SK-N-SH (cell line): Measurements from ENCODE around the gene DNASE1L2. TPM values are rescaled to one million over a fixed set of nuclear protein-coding genes. Genes with fewer than 3 reads are reported as not detected.

ENCODE experiments used
- CTCF ChIA-PET: fragments of 300-600, 350-600 bp; formaldehyde crosslinking; extraction: SDS; loops from one replicate; lab custom pipeline; 2021; lab: Yijun Ruan, JAX
- POLR2A ChIA-PET: fragments of 350-600 bp; sonication (Branson Sonifier 250); formaldehyde crosslinking; extraction: SDS; loops from one replicate; lab custom pipeline; 2020; ENCODE audit warnings: antibody characterized with exemption, inconsistent platforms; lab: Yijun Ruan, JAX
- DNase-seq: peaks from one replicate; pipeline ENCODE4 v3.0.0; 2012
- H2AFZ ChIP-seq: fragments of 200-600 bp; sonication (generic); 2 replicates; pipeline ENCODE4 v1.8.1; 2016; ENCODE audit warnings: antibody characterized with exemption, mild to moderate bottlenecking, low read depth
- H3F3A ChIP-seq: fragments of 200-600 bp; sonication (generic); replicated peaks from 2 replicates; pipeline ENCODE3; 2016; ENCODE audit warnings: antibody characterized with exemption, mild to moderate bottlenecking; ENCODE audit not compliant: insufficient read depth
- H3K27ac ChIP-seq, 2 experiments: fragments of 200-500 bp in 1 of 2; fragments of 200-600 bp in 1 of 2; sonication (Bioruptor generic) in 1 of 2; sonication (generic), shearing (Covaris generic) in 1 of 2; 2 replicates each; pipeline versions ENCODE4 v1.5.1 to v1.6.1; 2014 to 2016; ENCODE audit warnings: low read depth in 2 of 2, inconsistent platforms in 1 of 2, low read length in 1 of 2, mild to moderate bottlenecking in 1 of 2, mixed read lengths in 1 of 2
- H3K27me3 ChIP-seq: fragments of 200-600 bp; sonication (generic), shearing (Covaris generic); 2 replicates; pipeline ENCODE4 v1.6.1; 2016; ENCODE audit warnings: mixed run types; ENCODE audit not compliant: insufficient read depth
- H3K36me3 ChIP-seq, 2 experiments: fragments of 200-500 bp in 1 of 2; fragments of 200-600 bp in 1 of 2; sonication (Bioruptor generic) in 1 of 2; sonication (generic) in 1 of 2; replicated peaks in 1 of 2; 2 replicates each; pipeline versions ENCODE3 to v1.5.1; 2014 to 2016; ENCODE audit warnings: low read length in 1 of 2, mild to moderate bottlenecking in 1 of 2; ENCODE audit not compliant: insufficient read depth in 2 of 2, control insufficient read depth in 1 of 2
- H3K4me1 ChIP-seq, 2 experiments: fragments of 200-500 bp in 1 of 2; fragments of 200-600 bp in 1 of 2; sonication (Bioruptor generic) in 1 of 2; sonication (generic), shearing (Covaris generic) in 1 of 2; 2 replicates each; pipeline versions ENCODE4 v1.5.1 to v1.6.1; 2014 to 2016; ENCODE audit warnings: low read depth in 1 of 2, low read length in 1 of 2, mixed run types in 1 of 2; ENCODE audit not compliant: insufficient read depth in 2 of 2, control insufficient read depth in 1 of 2
- H3K4me2 ChIP-seq: fragments of 200-600 bp; sonication (generic), shearing (Covaris generic); 2 replicates; pipeline ENCODE4 v1.6.1; 2017; ENCODE audit warnings: mixed run types
- H3K4me3 ChIP-seq, 2 experiments: fragments of 200-500 bp in 1 of 2; fragments of 200-600 bp in 1 of 2; sonication (Bioruptor generic) in 1 of 2; sonication (generic), shearing (Covaris generic) in 1 of 2; 2 replicates each; pipeline versions ENCODE4 v1.5.1 to v1.8.1; 2014 to 2016; ENCODE audit warnings: low read depth in 2 of 2, inconsistent platforms in 1 of 2, low read length in 1 of 2, mild to moderate bottlenecking in 1 of 2, mixed read lengths in 1 of 2, moderate library complexity in 1 of 2
- H3K79me2 ChIP-seq: fragments of 200-600 bp; sonication (generic); 2 replicates; pipeline ENCODE4 v1.8.1; 2017; ENCODE audit warnings: mild to moderate bottlenecking; ENCODE audit not compliant: insufficient read depth
- H3K9ac ChIP-seq: fragments of 200-600 bp; sonication (generic); 2 replicates; pipeline ENCODE4 v1.6.1; 2017; ENCODE audit warnings: mixed run types
- H3K9me2 ChIP-seq: fragments of 200-600 bp; sonication (generic); 2 replicates; pipeline ENCODE4 v1.6.1; 2017; ENCODE audit warnings: mixed run types
- H3K9me3 ChIP-seq: fragments of 200-600 bp; sonication (generic); 2 replicates; pipeline ENCODE4 v1.6.1; 2017; ENCODE audit warnings: mixed run types, mild to moderate bottlenecking, moderate library complexity
- H4K20me1 ChIP-seq: fragments of 200-600 bp; sonication (generic); 2 replicates; pipeline ENCODE4 v1.6.1; 2017; ENCODE audit warnings: mild to moderate bottlenecking, mixed run types; ENCODE audit not compliant: insufficient read depth
- CHD2 ChIP-seq: fragments of 150-350 bp; IDR thresholded peaks from 2 replicates; pipeline ENCODE4 v1.6.1; 2018; ENCODE audit warnings: low read length; ENCODE audit not compliant: partially characterized antibody
- FOSL2 ChIP-seq: IDR thresholded peaks from 2 replicates; pipeline ENCODE4 v1.4.0; 2012; ENCODE audit warnings: low read depth, mild to moderate bottlenecking, moderate library complexity, borderline replicate concordance
- FOXM1 ChIP-seq: IDR thresholded peaks from 2 replicates; pipeline ENCODE4 v1.4.0; 2012; ENCODE audit warnings: low read depth, mild to moderate bottlenecking
- GATA2 ChIP-seq: sonication (generic); formaldehyde crosslinking; IDR thresholded peaks from 2 replicates; pipeline ENCODE4 v1.5.0; 2020; ENCODE audit warnings: mild to moderate bottlenecking, missing genetic modification reagents
- JUND ChIP-seq: IDR thresholded peaks from 2 replicates; pipeline ENCODE4 v1.4.0; 2012
- NFIC ChIP-seq: IDR thresholded peaks from 2 replicates; pipeline ENCODE4 v1.4.0; 2012; ENCODE audit warnings: borderline replicate concordance
- RXRA ChIP-seq: IDR thresholded peaks from 2 replicates; pipeline ENCODE4 v1.4.0; 2012; ENCODE audit warnings: low read depth, mild to moderate bottlenecking, borderline replicate concordance
- SIN3A ChIP-seq: IDR thresholded peaks from 2 replicates; pipeline ENCODE4 v1.6.1; 2012; ENCODE audit warnings: low read depth, mild to moderate bottlenecking, low read length, moderate library complexity, borderline replicate concordance
- TAF1 ChIP-seq: IDR thresholded peaks from 2 replicates; pipeline ENCODE4 v1.6.1; 2012; ENCODE audit warnings: low read depth, mild to moderate bottlenecking, low read length, moderate library complexity, borderline replicate concordance
- TCF12 ChIP-seq: IDR thresholded peaks from 2 replicates; pipeline ENCODE4 v1.4.0; 2012
- YY1 ChIP-seq: IDR thresholded peaks from 2 replicates; pipeline ENCODE4 v1.4.0; 2012; ENCODE audit warnings: low read depth, mild to moderate bottlenecking
- ZBTB33 ChIP-seq: IDR thresholded peaks from 2 replicates; pipeline ENCODE4 v1.4.0; 2012; ENCODE audit warnings: low read depth, borderline replicate concordance
- WGBS: methylation state at CpG from one replicate; pipeline ENCODE4 v1.1.6; 2017; ENCODE audit warnings: low lambda C conversion rate; 5-methylcytosine and 5-hydroxymethylcytosine counted together
- polyA plus RNA-seq, 3 experiments: library from polyadenylated mRNA; depleted of rRNA; stranded (reverse); fragments of >200 nt; gene quantifications; 2 replicates each; pipeline ENCODE4 v1.2.3, GENCODE V29; 2012
- TF ChIP-seq, protein P1 (sequence below): IDR thresholded peaks from 2 replicates; pipeline ENCODE4 v1.6.1; 2012; ENCODE audit warnings: mild to moderate bottlenecking, low read depth, low read length, moderate library complexity

DNASE1L2 gene
- polyA plus RNA-seq, 1 of the 3 experiments (the other 2 are of a cell fraction) = 2.5 TPM

- Histone ChIP-seq H3K27ac (no peak overlapping the region), H3K4me1 (peaks cover 11 to 40% of the 10 kb centered on the region in 2 experiments; a peak in 3 of 4 replicates), H3K9ac (no peak overlapping the region), H3K9me2 (no peaks in the 10 kb centered on the region), H3K4me2 (no peak overlapping the region), H3K36me3 (peaks cover 0 to 36% of the 10 kb centered on the region in 2 experiments), H3K9me3 (no peaks in the 10 kb centered on the region), H3K4me3 (no peak overlapping the region), H3F3A (peaks cover 10% of the 10 kb centered on the region), H3K27me3 (no peaks in the 10 kb centered on the region), H3K79me2 (peaks cover 34% of the 10 kb centered on the region), H2AFZ (no peak overlapping the region), H4K20me1 (peaks cover 11% of the 10 kb centered on the region; the same call in 1 of the 2 replicates)
- no peak for DNase-seq
- TF ChIP-seq, protein P1, sequence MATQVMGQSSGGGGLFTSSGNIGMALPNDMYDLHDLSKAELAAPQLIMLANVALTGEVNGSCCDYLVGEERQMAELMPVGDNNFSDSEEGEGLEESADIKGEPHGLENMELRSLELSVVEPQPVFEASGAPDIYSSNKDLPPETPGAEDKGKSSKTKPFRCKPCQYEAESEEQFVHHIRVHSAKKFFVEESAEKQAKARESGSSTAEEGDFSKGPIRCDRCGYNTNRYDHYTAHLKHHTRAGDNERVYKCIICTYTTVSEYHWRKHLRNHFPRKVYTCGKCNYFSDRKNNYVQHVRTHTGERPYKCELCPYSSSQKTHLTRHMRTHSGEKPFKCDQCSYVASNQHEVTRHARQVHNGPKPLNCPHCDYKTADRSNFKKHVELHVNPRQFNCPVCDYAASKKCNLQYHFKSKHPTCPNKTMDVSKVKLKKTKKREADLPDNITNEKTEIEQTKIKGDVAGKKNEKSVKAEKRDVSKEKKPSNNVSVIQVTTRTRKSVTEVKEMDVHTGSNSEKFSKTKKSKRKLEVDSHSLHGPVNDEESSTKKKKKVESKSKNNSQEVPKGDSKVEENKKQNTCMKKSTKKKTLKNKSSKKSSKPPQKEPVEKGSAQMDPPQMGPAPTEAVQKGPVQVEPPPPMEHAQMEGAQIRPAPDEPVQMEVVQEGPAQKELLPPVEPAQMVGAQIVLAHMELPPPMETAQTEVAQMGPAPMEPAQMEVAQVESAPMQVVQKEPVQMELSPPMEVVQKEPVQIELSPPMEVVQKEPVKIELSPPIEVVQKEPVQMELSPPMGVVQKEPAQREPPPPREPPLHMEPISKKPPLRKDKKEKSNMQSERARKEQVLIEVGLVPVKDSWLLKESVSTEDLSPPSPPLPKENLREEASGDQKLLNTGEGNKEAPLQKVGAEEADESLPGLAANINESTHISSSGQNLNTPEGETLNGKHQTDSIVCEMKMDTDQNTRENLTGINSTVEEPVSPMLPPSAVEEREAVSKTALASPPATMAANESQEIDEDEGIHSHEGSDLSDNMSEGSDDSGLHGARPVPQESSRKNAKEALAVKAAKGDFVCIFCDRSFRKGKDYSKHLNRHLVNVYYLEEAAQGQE = no peak
- no peak for TF ChIP-seq RXRA
- POLR2A ChIA-PET = interaction anchor here (0.6 kb wide), 1 partner anchor 13 kb away, joined by 8 read pairs; no protein-coding TSS in a partner anchor
- CTCF ChIA-PET = interaction anchor here (1.1 to 2.0 kb wide), 2 partner anchors 14 to 187 kb away, joined by 3 to 9 read pairs; no protein-coding TSS in a partner anchor
- 88% methylated on average over 18 of the region's 29 CpGs for WGBS
These were observed 26.8 kb upstream of the DNASE1L2 start for GRCh38 chr16:2209258-2210008.

DNA sequence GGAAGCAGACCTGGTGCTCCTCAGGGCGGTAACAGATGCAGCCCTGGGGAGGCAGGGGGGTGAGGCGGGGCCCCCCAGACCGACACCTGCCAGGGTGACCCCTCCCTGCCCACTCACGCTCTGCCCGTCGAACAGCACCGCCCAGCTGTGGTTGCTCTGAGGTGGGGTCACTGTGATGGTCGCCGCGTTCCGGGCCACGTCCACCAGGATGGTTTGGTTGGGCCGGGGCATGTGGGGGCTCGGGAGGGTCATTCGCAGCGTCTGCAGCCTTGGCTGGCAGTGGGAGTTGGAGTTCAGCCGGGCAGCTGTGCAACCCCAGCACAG lies 26.3 kb upstream of the DNASE1L2 start:
- POLR2A ChIA-PET = interaction anchor here (0.6 kb wide), 1 partner anchor 12 kb away, joined by 8 read pairs; no protein-coding TSS in a partner anchor

More for the DNA sequence above, 26.3 kb upstream of the DNASE1L2 start:
- TF ChIP-seq NFIC (no peak), RXRA (no peak), TCF12 (no peak), TAF1 (no peak), JUND (no peak), FOXM1 (no peak), GATA2 (CRISPR knock-in tag) (no peak), FOSL2 (no peak), ZBTB33 (no peak), CHD2 (no peak), SIN3A (no peak), YY1 (no peak)
- TF ChIP-seq, protein P1 = no peak
- peaks cover 34% of the 10 kb centered on the region for H3K79me2 ChIP-seq
- peaks cover 4% of the 10 kb centered on the region for H3F3A ChIP-seq
- no peaks in the 10 kb centered on the region for H3K9me2 ChIP-seq
- no peak overlapping the region for H3K27ac ChIP-seq
- H4K20me1 ChIP-seq = peaks cover 11% of the 10 kb centered on the region; the same call in 1 of the 2 replicates
- H3K9me3 ChIP-seq = no peaks in the 10 kb centered on the region
- H3K4me2 ChIP-seq = no peak overlapping the region
- no peak overlapping the region for H2AFZ ChIP-seq
- H3K4me3 ChIP-seq = no peak overlapping the region
- CTCF ChIA-PET = interaction anchor here (2.0 kb wide), 1 partner anchor 15 kb away, joined by 9 read pairs; no protein-coding TSS in a partner anchor
- no peak overlapping the region for H3K9ac ChIP-seq
- H3K36me3 ChIP-seq = peaks cover 0 to 36% of the 10 kb centered on the region in 2 experiments
- peaks cover 11 to 36% of the 10 kb centered on the region in 2 experiments; a peak in 2 of 4 replicates for H3K4me1 ChIP-seq
- 93% methylated on average over 10 of the region's 17 CpGs for WGBS
- no peak for DNase-seq
- no peaks in the 10 kb centered on the region for H3K27me3 ChIP-seq
